HG03469 (cell line): Measurements from ENCODE around the gene RARG.
A peak's percentile ranks its signal among the peaks of the same experiment; 100 is the strongest.
"Not testable (repeated sequence)": the region's sequence is repeated elsewhere in the genome, so short reads cannot be mapped to it uniquely, and the experiment has no call there.

Experiments used
- ATAC-seq: cut with Tn5 transposase; IDR thresholded peaks from one replicate; pipeline ENCODE4 v1.9.1; 2021; ENCODE audit warnings: mild to moderate bottlenecking, moderate library complexity, moderate number of reproducible peaks; ENCODE audit not compliant: unreplicated experiment

RARG gene

GRCh38 chr12:53211476-53212381, 20.3 kb downstream of the RARG start:
- no peak for ATAC-seq

DNA sequence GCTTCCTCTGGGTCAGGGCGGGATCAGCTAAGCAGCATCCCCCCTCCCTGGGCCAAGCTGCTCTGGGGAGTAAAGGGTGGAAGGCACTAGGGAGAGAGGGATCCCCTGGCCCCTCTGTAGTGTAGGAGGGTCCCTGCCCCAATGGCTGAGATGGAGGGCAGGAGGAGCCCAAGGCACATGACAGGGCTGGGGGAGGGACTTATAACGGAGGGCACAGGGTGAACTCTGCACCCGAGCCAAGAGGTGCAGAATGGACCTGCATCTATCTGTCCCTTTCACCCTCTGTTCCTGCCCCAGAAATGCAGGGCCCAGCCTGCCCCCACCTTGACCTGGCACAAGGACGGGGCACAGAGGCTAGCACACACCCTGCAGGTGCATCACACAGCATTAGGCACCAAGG, 21.2 kb downstream of the RARG start:
- no peak for ATAC-seq

DNA sequence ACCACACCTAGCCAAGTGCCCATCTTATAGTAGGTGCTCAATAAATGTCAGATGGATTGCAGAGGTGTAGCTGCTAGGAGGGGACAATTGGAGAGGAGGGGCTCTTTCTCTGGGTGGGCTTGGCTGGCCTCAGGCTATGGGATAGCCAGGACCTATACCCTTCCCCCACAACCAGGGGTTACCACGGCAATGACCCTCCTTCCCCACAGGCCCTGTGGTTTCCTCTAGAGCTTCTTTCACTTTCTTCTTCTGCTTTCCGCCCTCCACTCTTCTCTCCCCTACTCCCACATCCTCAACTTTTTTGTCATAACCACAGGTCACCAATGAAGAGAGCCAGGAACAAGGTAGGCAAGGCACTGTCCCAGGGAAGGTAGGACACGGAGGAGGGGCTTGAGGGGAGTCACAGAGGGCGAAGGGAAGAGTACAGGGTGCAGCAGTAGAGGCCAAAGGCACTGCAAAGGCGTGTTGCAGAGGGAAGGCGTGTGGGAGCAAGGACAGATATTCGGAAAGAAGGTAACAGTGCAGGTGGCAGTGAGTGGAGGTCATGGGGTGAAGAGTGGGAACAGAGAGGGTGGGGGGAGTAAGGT, 23.0 kb downstream of the RARG start:
- ATAC-seq: no peak

DNA sequence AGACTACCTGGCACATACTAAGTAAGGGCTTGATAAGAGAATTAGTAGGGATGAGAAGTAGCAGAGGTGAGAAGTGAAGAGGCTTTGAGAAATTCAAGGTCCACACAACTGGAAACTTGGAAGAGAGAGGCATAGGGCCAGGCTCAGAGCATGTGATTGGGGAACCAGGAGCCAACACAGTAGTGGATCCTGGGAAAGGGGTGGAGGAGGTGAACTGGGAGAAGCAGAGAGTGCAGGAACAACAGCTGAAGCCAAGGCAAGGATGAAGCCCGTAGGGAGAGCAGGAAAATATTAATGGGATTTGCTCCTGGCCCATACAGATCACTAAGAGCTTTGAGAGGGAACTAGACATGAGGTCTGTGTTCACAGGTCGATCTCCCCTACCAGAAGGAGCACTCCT, 23.6 kb downstream of the RARG start:
- no peak for ATAC-seq

- no peak for ATAC-seq
These were observed 25.0 kb downstream of the RARG start, which contains the start of gene ITGB7 for GRCh38 chr12:53207042-53207441. Gene ITGB7 (minus strand): TSS chr12:53207251. CDS start chr12:53200443, 6,808 bp downstream.

DNA sequence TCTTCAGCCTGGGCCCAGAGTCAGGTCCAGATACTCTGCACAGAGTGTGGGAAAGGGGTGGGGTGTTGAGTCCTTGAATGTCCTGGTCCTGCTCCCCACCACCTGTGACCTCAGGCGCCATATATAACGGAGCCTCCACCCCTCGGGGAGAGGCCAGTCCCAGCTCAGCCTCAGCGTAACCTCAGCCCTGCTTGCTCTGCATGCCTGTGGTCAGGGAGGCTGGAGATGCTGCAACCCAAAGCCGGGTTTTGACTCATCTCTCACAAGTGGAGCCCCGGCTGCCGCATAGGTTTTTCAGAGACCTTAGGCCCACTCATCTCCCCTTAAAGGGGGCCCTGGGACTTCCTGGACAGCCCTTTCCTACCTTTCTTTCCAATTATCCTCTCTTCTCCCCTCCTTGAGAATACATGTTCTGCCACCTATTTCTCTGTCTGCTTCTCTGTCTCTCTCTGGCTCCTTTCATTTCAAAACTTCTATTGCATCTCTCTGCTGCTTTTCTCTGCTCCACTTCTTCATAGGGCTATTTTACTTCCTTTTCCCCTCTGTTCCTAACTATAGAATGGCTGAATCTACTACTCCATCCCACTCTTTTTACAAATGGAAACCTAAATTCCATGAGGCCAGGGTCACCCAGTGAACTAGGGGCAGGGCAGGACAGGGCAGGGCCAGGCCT, 26.1 kb downstream of the RARG start:
- ATAC-seq: peak; percentile 43

DNA sequence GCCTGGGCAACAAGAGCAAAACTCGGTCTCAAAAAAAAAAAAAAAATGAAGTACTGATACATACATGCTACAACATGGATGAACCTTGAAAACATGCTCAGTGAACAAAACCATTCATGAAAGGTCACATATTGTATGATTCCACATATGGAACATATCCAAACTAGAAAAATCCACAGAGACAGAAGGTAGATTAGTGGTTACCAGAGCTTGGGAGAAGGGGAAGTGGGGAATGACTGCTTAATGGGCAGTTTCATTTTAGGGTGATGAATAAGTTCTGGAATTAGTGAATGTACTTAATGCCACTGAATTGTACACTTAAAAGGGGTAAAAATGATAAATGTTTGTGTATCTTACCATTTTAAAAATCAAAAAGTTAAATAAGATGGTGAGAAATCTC, 27.7 kb downstream of the RARG start:
- ATAC-seq: no peak

DNA sequence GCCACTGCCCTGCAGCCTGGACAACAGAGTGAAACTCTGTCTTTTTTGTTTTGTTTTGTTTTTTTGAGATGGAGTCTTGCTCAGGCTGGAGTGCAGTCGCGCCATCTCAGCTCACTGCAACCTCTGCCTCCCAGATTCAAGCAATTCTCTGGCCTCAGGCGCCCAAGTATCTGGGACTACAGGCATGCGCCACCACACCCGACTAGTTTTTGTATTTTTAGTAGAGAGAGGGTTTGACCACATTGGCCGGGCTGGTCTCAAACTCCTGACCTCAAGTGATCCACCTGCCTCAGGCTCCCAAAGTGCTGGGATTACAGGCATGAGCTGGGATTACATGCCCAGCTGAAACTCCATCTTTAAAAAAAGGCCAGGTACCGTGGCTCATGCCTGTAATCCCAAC, 29.7 kb downstream of the RARG start:
- not testable (repeated sequence) for ATAC-seq

DNA sequence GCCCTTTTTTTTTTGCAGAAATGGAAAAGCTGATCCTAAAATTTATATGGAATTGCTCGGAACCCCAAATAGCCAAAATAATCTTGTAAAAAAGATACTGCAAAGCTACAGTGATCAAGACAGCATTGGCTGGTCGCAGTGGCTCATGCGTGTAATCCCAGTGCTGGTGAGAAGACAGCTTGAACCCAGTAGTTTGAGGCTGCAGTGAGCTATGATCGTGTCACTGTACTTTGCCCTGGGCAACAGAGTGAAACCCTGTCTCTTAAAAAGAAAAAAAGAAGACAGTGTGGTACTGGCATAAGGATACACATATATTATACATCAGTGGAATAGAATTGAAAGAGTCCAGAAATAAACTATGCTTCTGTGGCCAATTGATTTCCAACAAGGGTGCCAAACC, 30.4 kb downstream of the RARG start:
- ATAC-seq: no peak

DNA sequence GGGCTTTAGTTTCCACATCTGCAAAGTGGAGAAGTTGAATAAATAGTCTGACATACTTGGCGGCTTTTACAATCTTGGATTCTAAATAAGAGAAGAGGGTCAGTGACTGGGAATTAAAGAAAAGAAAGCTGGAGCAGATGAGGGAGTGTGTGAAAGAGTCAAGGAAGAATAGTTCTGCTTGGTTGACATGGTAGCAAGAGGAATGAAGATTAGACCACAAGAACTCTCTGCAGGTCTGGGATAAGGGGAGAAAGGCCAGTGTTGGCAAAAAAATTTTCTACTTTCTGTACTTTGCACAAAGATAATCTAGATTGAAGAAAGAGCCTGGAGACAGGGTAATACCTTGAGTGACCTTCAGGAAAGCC, 30.9 kb downstream of the RARG start:
- ATAC-seq: no peak

GRCh38 chr12:53200458-53201176, 31.4 kb downstream of the RARG start:
- ATAC-seq: no peak

DNA sequence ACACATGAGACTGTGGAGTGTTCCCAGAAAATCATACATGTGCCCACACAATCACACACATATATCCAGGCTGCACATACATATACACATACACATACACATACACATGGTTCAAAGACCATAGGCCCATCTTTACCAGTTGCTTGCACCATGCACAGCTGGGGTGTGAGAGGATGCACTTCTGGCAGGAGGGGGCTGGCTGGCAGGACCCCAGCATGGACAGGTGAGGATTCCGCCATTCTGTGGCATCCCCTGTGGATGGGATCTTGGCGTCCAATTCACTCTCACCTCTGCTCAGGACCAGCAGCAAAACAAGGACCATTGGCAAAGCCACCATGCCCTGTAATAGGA, 31.9 kb downstream of the RARG start:
- no peak for ATAC-seq

- ATAC-seq: no peak
These were observed 32.3 kb downstream of the RARG start for GRCh38 chr12:53199700-53200099.

DNA sequence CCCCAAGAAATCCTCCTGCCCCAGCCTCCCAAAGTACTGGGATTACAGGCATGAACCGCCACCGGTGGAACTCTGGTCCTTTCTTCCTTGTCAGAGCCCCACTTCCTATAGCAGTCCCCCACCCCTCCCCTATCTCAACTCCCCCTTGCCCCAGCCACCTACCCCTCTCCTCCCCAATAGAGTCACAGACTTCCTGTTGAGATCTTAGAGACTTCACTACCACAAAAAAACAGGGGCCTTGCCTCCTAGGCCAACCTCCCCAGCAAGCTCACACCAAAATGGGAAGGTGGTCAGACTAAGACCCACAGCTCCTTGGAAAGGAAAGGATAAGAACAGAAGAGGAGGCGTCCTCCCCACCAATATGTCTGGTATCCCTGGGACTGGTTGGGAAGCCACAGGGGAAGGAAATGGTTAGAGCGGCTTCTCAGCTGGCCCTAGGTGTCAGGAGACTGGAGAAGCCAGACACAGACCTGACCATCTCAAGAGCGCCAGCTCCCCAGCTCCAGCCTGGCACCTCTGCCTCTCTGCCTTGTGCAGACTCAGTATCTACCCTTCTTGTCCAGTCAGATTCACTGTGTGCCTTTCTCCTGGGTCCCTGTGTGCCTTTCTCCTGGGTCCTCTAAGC, 33.4 kb downstream of the RARG start:
- no peak for ATAC-seq

DNA sequence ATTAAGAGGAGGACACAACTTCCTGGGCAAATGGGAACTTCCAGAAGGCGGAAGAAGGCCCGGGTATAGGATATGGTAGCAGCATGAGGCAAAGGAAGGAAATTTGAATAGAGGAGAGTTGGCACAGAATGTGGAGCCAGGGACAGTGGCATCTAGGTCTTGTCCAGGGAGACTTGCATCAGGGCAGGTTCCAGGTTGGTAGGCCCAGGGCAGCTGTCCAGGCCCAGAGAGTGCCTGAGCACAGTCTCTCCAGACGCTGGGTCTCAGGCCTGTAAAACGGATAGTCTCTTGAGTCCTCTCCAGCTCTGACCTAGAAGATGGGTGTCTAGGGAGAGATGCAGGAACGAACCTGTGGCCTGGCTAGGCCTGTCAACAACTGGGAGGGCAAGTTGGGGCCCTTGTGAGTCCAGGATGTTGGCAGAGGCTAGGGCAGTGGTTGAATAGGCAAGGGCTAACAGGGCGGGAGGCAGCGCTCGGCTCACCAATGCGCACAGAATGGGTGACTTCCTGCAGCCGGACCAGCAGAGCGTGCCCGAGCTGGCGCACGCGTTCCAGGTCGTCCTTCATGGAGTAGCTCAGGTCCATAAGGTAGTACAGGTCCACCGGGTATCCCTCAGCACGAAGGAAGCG, 34.9 kb downstream of the RARG start:
- ATAC-seq: no peak

DNA sequence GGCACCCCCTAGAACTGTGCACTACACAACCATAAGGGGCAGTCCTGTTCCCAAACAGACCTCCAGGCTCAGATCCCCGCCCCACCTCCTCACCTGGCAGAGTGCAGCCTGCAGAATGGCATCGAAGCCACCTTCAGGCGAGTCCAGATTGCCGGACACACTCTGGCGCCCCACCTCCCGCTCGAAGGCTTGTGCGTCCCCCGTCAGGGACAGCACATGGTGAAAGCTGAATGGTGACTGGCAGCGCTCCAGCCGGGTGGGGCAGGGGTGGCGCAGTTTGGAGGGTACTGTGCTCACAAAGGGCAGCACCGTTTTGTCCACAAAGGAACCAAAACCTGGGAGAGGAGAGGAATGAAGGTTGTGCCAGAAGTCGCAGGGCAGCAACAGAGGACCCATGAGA, 35.5 kb downstream of the RARG start:
- ATAC-seq: no peak

GRCh38 chr12:53195516-53196420, 36.2 kb downstream of the RARG start:
- no peak for ATAC-seq

DNA sequence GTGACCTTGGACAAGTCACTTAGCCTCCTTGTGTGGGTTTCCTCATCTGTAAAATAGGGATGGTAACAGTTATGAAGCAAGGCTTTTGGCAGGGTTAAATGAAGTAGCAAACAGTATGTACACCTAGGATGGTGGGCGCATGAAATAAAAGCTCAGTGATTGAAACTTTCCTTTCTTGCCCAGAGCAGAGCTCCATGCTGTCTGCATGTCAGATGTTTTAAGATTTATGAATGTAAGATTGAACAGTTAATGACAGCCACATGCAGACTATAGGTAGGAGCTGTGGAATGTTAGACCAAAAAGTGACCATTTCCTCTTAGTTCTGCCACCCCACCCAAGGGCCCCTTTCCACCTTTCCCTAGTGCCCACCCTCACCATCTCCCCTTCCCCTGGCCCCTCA, 37.0 kb downstream of the RARG start:
- no peak for ATAC-seq

DNA sequence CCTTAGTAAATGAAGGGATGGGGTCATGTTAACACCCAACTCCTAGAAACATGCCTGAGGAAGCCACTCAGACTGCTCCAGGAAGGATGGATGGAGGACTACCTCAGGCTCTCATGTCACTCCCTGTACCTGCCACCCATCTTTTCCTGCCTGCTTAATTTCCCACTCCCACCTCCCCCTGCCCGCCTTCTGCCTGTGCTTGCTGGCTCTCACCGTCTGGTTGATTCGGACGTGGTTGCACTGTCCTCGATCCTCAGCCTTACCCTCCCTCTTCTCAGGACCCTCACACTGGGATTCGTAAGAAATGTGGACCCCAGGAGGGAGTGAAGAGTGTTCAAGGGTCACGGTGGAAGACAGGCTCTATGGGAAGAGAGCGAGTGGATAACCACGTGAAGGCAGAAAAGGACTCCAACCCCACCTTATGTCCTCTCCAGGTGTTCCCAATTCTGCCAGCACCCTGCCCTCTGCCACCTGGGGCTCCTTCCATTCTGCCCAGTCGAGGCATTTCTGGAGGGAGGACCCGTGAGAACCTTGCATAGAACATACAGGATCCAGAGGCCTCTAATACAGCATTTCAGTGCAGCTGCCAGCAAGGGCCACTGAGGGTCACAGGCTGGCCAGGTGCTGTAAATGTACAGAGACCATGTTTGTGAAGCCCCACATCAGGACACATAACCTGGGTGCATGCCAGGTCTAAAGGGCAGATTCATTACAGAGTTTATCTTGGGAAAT, 37.9 kb downstream of the RARG start:
- no peak for ATAC-seq
